HCT116 (cell line): ENCODE results near the gene GMIP.

Experiments used
- CEBPB ChIP-seq: IDR thresholded peaks from 2 replicates; pipeline ENCODE4 v1.6.1; 2012; ENCODE audit warnings: low read depth
- EGR1 ChIP-seq: IDR thresholded peaks from 2 replicates; pipeline ENCODE4 v1.6.1; 2012; ENCODE audit warnings: low read depth
- EZH2 ChIP-seq: fragments of 200-600 bp; sonication (generic); IDR thresholded peaks from 2 replicates; pipeline ENCODE4 v1.6.1; 2017; ENCODE audit warnings: antibody characterized with exemption, mixed run types
- EZH2phosphoT487 ChIP-seq: fragments of 200-600 bp; IDR thresholded peaks from 2 replicates; pipeline ENCODE4 v1.6.1; 2018; ENCODE audit warnings: antibody characterized with exemption, borderline replicate concordance
- JUND ChIP-seq: IDR thresholded peaks from 2 replicates; pipeline ENCODE4 v1.6.1; 2012
- POLR2A ChIP-seq: IDR thresholded peaks from 2 replicates; pipeline ENCODE4 v1.7.0; 2011; ENCODE audit warnings: borderline replicate concordance; ENCODE audit not compliant: insufficient read depth, insufficient read length; ENCODE audit errors: extremely low read depth
- POLR2AphosphoS5 ChIP-seq: IDR thresholded peaks from 2 replicates; pipeline ENCODE4 v1.6.1; 2011; ENCODE audit warnings: mild to moderate bottlenecking, low read depth, low read length, moderate library complexity
- RAD21 ChIP-seq: IDR thresholded peaks from 2 replicates; pipeline ENCODE4 v1.6.1; 2012; ENCODE audit warnings: low read depth, mild to moderate bottlenecking
- TF ChIP-seq, protein P1 (sequence below): IDR thresholded peaks from 2 replicates; pipeline ENCODE4 v1.6.1; 2012
- TF ChIP-seq, protein P2 (sequence below), 3 experiments: fragments of 200-600 bp in 1 of 3; sonication (generic) in 1 of 3; IDR thresholded peaks in 2 of 3; conservative IDR thresholded peaks in 1 of 3; 2 replicates each; pipeline ENCODE4 v1.5.1; 2012 to 2017; ENCODE audit warnings: low read depth in 2 of 3, low read length in 2 of 3, antibody characterized with exemption in 1 of 3, borderline replicate concordance in 1 of 3, control low read depth in 1 of 3, mild to moderate bottlenecking in 1 of 3, mixed read lengths in 1 of 3, mixed run types in 1 of 3, moderate library complexity in 1 of 3; ENCODE audit not compliant: insufficient read depth in 1 of 3

DNA sequence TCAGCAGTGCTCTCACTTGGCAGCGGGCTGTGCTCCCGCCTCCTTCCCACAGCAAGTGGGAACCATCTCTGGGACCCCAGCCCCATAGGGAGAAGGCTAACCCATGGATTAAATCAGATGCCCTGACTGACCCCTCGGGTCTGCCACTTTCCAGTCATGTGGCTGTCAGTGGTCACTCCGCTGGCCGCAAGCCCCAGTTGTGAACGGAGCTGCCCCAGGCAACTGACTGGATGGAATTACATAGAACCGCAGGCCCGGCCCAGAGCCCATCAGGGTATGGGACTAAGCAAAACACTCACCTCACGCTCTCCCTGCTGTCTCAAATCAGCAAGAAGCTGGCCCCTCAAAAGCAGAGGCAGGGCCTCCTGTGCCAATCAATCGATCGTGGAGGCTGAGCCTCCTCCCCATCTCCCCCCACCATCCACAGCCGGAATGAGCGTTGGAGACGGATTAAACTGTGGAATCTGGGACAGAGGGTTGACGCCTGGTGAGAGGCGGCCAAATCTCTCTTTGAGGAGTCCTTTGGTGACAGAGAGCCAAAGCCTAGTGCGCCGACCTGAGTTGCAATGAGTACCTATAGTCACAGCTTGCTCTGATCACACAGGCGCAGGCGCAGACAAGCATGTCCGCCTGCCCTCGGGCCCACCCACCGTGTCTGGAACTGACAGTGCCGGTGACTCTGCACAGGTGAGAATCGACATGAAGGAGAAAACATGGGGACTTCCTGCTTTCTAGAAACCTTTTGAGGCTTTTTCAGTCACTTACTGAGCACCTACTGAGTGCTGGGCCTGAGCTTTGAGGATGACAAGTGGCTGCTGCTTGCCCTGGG lies 63.7 kb downstream of the GMIP start:
- TF ChIP-seq EZH2 (no peak), RAD21 (no peak), EGR1 (no peak), JUND (no peak), CEBPB (no peak), POLR2AphosphoS5 (no peak), EZH2phosphoT487 (no peak), POLR2A (no peak)
- TF ChIP-seq, protein P1, sequence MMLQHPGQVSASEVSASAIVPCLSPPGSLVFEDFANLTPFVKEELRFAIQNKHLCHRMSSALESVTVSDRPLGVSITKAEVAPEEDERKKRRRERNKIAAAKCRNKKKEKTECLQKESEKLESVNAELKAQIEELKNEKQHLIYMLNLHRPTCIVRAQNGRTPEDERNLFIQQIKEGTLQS, result no peak
- TF ChIP-seq, protein P2, sequence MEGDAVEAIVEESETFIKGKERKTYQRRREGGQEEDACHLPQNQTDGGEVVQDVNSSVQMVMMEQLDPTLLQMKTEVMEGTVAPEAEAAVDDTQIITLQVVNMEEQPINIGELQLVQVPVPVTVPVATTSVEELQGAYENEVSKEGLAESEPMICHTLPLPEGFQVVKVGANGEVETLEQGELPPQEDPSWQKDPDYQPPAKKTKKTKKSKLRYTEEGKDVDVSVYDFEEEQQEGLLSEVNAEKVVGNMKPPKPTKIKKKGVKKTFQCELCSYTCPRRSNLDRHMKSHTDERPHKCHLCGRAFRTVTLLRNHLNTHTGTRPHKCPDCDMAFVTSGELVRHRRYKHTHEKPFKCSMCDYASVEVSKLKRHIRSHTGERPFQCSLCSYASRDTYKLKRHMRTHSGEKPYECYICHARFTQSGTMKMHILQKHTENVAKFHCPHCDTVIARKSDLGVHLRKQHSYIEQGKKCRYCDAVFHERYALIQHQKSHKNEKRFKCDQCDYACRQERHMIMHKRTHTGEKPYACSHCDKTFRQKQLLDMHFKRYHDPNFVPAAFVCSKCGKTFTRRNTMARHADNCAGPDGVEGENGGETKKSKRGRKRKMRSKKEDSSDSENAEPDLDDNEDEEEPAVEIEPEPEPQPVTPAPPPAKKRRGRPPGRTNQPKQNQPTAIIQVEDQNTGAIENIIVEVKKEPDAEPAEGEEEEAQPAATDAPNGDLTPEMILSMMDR (IDR thresholded peaks at IDR 0.05 in 2 of 3, conservative IDR thresholded peaks at IDR 0.05 in 1 of 3; ENCODE audit: borderline replicate concordance in 1 of 3, insufficient read depth in 1 of 3, low read depth in 2 of 3, low read length in 2 of 3), result no peak
